Endothelial cell of umbilical vein (primary cell): ENCODE results near the gene EEF2K. TPM values are rescaled to one million over a fixed set of nuclear protein-coding genes. Genes with fewer than 3 reads are reported as not detected.

Source experiments
- BruUV-seq: library from RNA; stranded (reverse); fragments of 400-500 nt; replicated peaks from 2 replicates; lab custom pipeline; 2021; lab: Mats Ljungman, UMichigan
- CTCF ChIA-PET: fragments of 300-600, 350-600 bp; sonication (Branson Sonifier 250); formaldehyde crosslinking; loops from one replicate; lab custom pipeline; 2021; ENCODE audit warnings: antibody characterized with exemption, inconsistent platforms; lab: Charles Lee
- POLR2A ChIA-PET: fragments of 300-600, 350-600 bp; sonication (Branson Sonifier 250); formaldehyde crosslinking; loops from one replicate; lab custom pipeline; 2021; ENCODE audit warnings: antibody characterized with exemption, inconsistent platforms; lab: Charles Lee
- DNase-seq: peaks from one replicate; pipeline ENCODE4 v3.0.0-alpha.2; 2011; ENCODE audit warnings: low read depth, low spot score
- FAIRE-seq: peaks from 2 replicates; lab custom pipeline; 2011; peaks lifted over from hg19 to GRCh38; lab: Jason Lieb, UNC
- H2AFZ ChIP-seq: 2 replicates; pipeline ENCODE4 v1.6.0; 2012; ENCODE audit warnings: low read depth, low read length, control low read depth, inconsistent platforms
- H3K27ac ChIP-seq: 2 replicates; pipeline ENCODE4 v1.5.1; 2011; ENCODE audit warnings: low read depth, mild to moderate bottlenecking, control low read depth, low read length, moderate library complexity; ENCODE audit not compliant: insufficient read depth
- H3K27me3 ChIP-seq, 2 experiments: 2 replicates each; pipeline versions ENCODE4 v1.6.0 to v1.6.1; 2011; ENCODE audit warnings: low read length in 2 of 2, mixed read lengths in 1 of 2; ENCODE audit not compliant: control insufficient read depth in 2 of 2, insufficient read depth in 2 of 2
- H3K36me3 ChIP-seq, 2 experiments: 2 replicates in 1 of 2; 3 replicates in 1 of 2; pipeline ENCODE4 v1.5.1; 2011; ENCODE audit warnings: low read length in 2 of 2, mild to moderate bottlenecking in 1 of 2, moderate library complexity in 1 of 2; ENCODE audit not compliant: control insufficient read depth in 2 of 2, insufficient read depth in 2 of 2; ENCODE audit errors: extremely low read depth in 1 of 2
- H3K4me1 ChIP-seq: 3 replicates; pipeline ENCODE4 v1.5.1; 2011; ENCODE audit warnings: mild to moderate bottlenecking, low read length; ENCODE audit not compliant: control insufficient read depth, insufficient read depth; ENCODE audit errors: extremely low read depth
- H3K4me2 ChIP-seq: 2 replicates; pipeline ENCODE4 v1.6.1; 2011; ENCODE audit warnings: low read length, control low read depth, mixed read lengths; ENCODE audit not compliant: insufficient read depth
- H3K4me3 ChIP-seq, 3 experiments: fragments of 200-600 bp in 1 of 3; sonication (generic), shearing (Covaris generic) in 1 of 3; replicated peaks in 1 of 3; 2 replicates each; pipeline ENCODE4 v1.5.1; 2011 to 2016; ENCODE audit warnings: control low read depth in 3 of 3, low read length in 3 of 3, mild to moderate bottlenecking in 2 of 3, inconsistent platforms in 1 of 3, low read depth in 1 of 3, moderate library complexity in 1 of 3; ENCODE audit not compliant: insufficient read depth in 1 of 3
- H3K79me2 ChIP-seq: 2 replicates; pipeline ENCODE4 v1.6.0; 2012; ENCODE audit warnings: low read length, inconsistent platforms; ENCODE audit not compliant: control insufficient read depth, insufficient read depth
- H3K9ac ChIP-seq: replicated peaks from 2 replicates; pipeline ENCODE3; 2011; ENCODE audit warnings: low read length, control low read depth; ENCODE audit not compliant: insufficient read depth; ENCODE audit errors: extremely low read depth
- H3K9me1 ChIP-seq: replicated peaks from 3 replicates; pipeline ENCODE4 v1.6.0; 2011; ENCODE audit warnings: mild to moderate bottlenecking, low read length; ENCODE audit not compliant: control insufficient read depth, insufficient read depth; ENCODE audit errors: extremely low read depth
- H3K9me3 ChIP-seq: replicated peaks from 2 replicates; pipeline ENCODE4 v1.5.1; 2012; ENCODE audit warnings: low read length, inconsistent platforms; ENCODE audit not compliant: control insufficient read depth, insufficient read depth
- H4K20me1 ChIP-seq: replicated peaks from 2 replicates; pipeline ENCODE3; 2011; ENCODE audit warnings: mild to moderate bottlenecking, low read length; ENCODE audit not compliant: control insufficient read depth, insufficient read depth; ENCODE audit errors: extremely low read depth
- FOS ChIP-seq: IDR thresholded peaks from 2 replicates; pipeline ENCODE4 v1.6.1; 2011; ENCODE audit warnings: mild to moderate bottlenecking, low read length, moderate library complexity, borderline replicate concordance; ENCODE audit not compliant: insufficient read depth
- GATA2 ChIP-seq: IDR thresholded peaks from 2 replicates; pipeline ENCODE4 v1.7.0; 2011; ENCODE audit warnings: low read depth, mild to moderate bottlenecking, moderate library complexity, mixed read lengths, low read length; ENCODE audit not compliant: insufficient read length, insufficient read depth
- JUN ChIP-seq: IDR thresholded peaks from 2 replicates; pipeline ENCODE4 v1.6.1; 2011; ENCODE audit warnings: borderline replicate concordance, low read depth; ENCODE audit not compliant: insufficient read length, insufficient read depth
- MYC ChIP-seq: IDR thresholded peaks from one replicate; pipeline ENCODE4 v1.6.1; 2011; ENCODE audit warnings: mild to moderate bottlenecking, low read depth, low read length
- POLR2A ChIP-seq: IDR thresholded peaks from 2 replicates; pipeline ENCODE4 v1.6.1; 2012; ENCODE audit warnings: low read depth, mild to moderate bottlenecking, control low read depth, low read length
- POLR2AphosphoS5 ChIP-seq: IDR thresholded peaks from 2 replicates; pipeline ENCODE4 v1.6.1; 2012; ENCODE audit warnings: low read depth, mild to moderate bottlenecking, control low read depth, low read length, moderate library complexity; ENCODE audit not compliant: insufficient read depth
- dilution Hi-C: fragments of 300-500 bp; cut with MboI; formaldehyde crosslinking; loops from one replicate; pipeline ENCODE4 v1.15.0; 2019; ENCODE audit warnings: low sequenced_read_pairs; ENCODE audit not compliant: extremely low pct_ligation_motif_present
- intact Hi-C: fragments of 100-400 bp; cut with micrococcal nuclease; formaldehyde crosslinking; loops from one replicate; pipeline ENCODE4 v1.10.0; 2022
- polyA plus RNA-seq, 4 experiments: library from polyadenylated mRNA; depleted of rRNA in 3 of 4; stranded (reverse) in 3 of 4; unstranded in 1 of 4; fragments of >200 nt; gene quantifications; 2 replicates each; pipeline versions ENCODE4 v1.2.1 to v1.2.3, GENCODE V29; 2011 to 2012; ENCODE audit warnings: missing spikeins in 1 of 4
- total RNA-seq: library from RNA; stranded (reverse); gene quantifications from 2 replicates; pipeline ENCODE4 v1.2.3, GENCODE V29; 2021
- TF ChIP-seq, protein P1 (sequence below): IDR thresholded peaks from 2 replicates; pipeline ENCODE4 v1.6.1; 2011; ENCODE audit not compliant: insufficient read depth, insufficient read length

Gene EEF2K
- total and polyA plus RNA-seq, 2 donors (not counting 3 experiments of a cell fraction or from before 2014, with no cell fraction given): 16.0 to 48.6 TPM

- H3K9ac ChIP-seq: no peak within 1 kb of the TSS
- no peaks in the 10 kb centered on the region for H3K79me2 ChIP-seq
- H3K4me2 ChIP-seq: no peak within 1 kb of the TSS
- H3K27ac ChIP-seq: no peak within 1 kb of the TSS
- no peaks in the 10 kb centered on the region for H3K4me1 ChIP-seq
- no peaks in the 10 kb centered on the region for H4K20me1 ChIP-seq
- no peak within 1 kb of the TSS for H2AFZ ChIP-seq
- H3K36me3 ChIP-seq: no peaks in the 10 kb centered on the region
- H3K4me3 ChIP-seq: no peak within 1 kb of the TSS
- intact Hi-C loops (no loop called here), dilution Hi-C loops (no loop called here)
- no peak for DNase-seq
- ChIA-PET POLR2A (no interaction called here), CTCF (no interaction called here)
- no peak for TF ChIP-seq GATA2
- TF ChIP-seq MYC: no peak
- TF ChIP-seq JUN: no peak
- TF ChIP-seq POLR2AphosphoS5: no peak
- TF ChIP-seq FOS: no peak
- no TSS peak for BruUV-seq
- FAIRE-seq: no peak
- H3K9me1 ChIP-seq: no peaks in the 10 kb centered on the region
- H3K27me3 ChIP-seq: peaks cover 17 to 29% of the 10 kb centered on the region in 2 experiments
- no peaks in the 10 kb centered on the region for H3K9me3 ChIP-seq
Observed at GRCh38 chr16:22161999-22162655, 44.0 kb upstream of the EEF2K start, which contains the start of gene SDR42E2. SDR42E2 (plus strand) TSS chr16:22162506; CDS start chr16:22165583, 3,077 bp downstream.

- Histone ChIP-seq H3K79me2 (no peaks in the 10 kb centered on the region), H3K4me3 (no peak overlapping the region), H3K9me1 (no peaks in the 10 kb centered on the region), H3K9ac (no peak overlapping the region), H2AFZ (no peak overlapping the region), H3K27me3 (peaks cover 17 to 29% of the 10 kb centered on the region in 2 experiments), H3K9me3 (no peaks in the 10 kb centered on the region), H3K4me1 (no peaks in the 10 kb centered on the region), H3K4me2 (no peak overlapping the region), H3K27ac (no peak overlapping the region), H4K20me1 (no peaks in the 10 kb centered on the region), H3K36me3 (no peaks in the 10 kb centered on the region)
- FAIRE-seq: no peak
- intact Hi-C loops (no loop called here), dilution Hi-C loops (no loop called here)
- TF ChIP-seq GATA2 (no peak), POLR2A (no peak)
- TF ChIP-seq, protein P1, sequence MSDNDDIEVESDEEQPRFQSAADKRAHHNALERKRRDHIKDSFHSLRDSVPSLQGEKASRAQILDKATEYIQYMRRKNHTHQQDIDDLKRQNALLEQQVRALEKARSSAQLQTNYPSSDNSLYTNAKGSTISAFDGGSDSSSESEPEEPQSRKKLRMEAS: no peak
- POLR2A ChIA-PET: no interaction called here
- BruUV-seq: no TSS peak
- no peak for DNase-seq
- CTCF ChIA-PET: no interaction called here
Observed at GRCh38 chr16:22162656-22163009, 43.4 kb upstream of the EEF2K start.
